ENCODE measurements around the gene UBE2L5. TPM values are rescaled to one million over a fixed set of nuclear protein-coding genes. Genes with fewer than 3 reads are reported as not detected.

Gene UBE2L5
- total and polyA plus RNA-seq, 2 donors (not counting 3 experiments of a cell fraction or from before 2014, with no cell fraction given), result not detected

GRCh38 chr13:30443957-30444404, 21.7 kb downstream of the UBE2L5 start:
- H3K9me3 ChIP-seq (replicated peaks; ENCODE audit: control insufficient read depth, insufficient read depth, low read length), result no peaks in the 10 kb centered on the region
- BruUV-seq (replicated peaks), result no TSS peak
- H3K36me3 ChIP-seq (ENCODE audit: control insufficient read depth in 2 of 2, extremely low read depth in 1 of 2, insufficient read depth in 2 of 2, low read length in 2 of 2), result no peaks in the 10 kb centered on the region
- H3K27me3 ChIP-seq (ENCODE audit: control insufficient read depth in 2 of 2, insufficient read depth in 2 of 2, low read length in 2 of 2), result no peaks in the 10 kb centered on the region
- POLR2A ChIA-PET, result interaction anchor here (0.7 kb wide), 1 partner anchor 172 kb away, joined by 3 read pairs; no protein-coding TSS in a partner anchor
- TF ChIP-seq POLR2A (IDR thresholded peaks at IDR 0.05; ENCODE audit: low read depth, low read length) (no peak), MYC (IDR thresholded peaks at IDR 0.05; ENCODE audit: low read depth, low read length) (no peak), JUN (IDR thresholded peaks at IDR 0.05; ENCODE audit: borderline replicate concordance, insufficient read depth, insufficient read length, low read depth) (no peak), CTCF (IDR thresholded peaks at IDR 0.05; ENCODE audit: extremely low read depth in 1 of 2, insufficient read depth in 1 of 2, low read depth in 1 of 2, low read length in 2 of 2) (no peak), MAX (IDR thresholded peaks at IDR 0.05; ENCODE audit: insufficient read depth, insufficient read length) (no peak), FOS (IDR thresholded peaks at IDR 0.05; ENCODE audit: borderline replicate concordance, insufficient read depth, low read length) (no peak), POLR2AphosphoS5 (IDR thresholded peaks at IDR 0.05; ENCODE audit: insufficient read depth, low read depth, low read length) (no peak), EZH2 (IDR thresholded peaks at IDR 0.05; ENCODE audit: borderline replicate concordance, low read depth, low read length, severe bottlenecking) (no peak)
- no peak overlapping the region for H3K27ac ChIP-seq (ENCODE audit: insufficient read depth, low read depth, low read length)
- no peak overlapping the region for H3K9ac ChIP-seq (replicated peaks; ENCODE audit: extremely low read depth, insufficient read depth, low read length)
- H3K9me1 ChIP-seq (replicated peaks; ENCODE audit: control insufficient read depth, extremely low read depth, insufficient read depth, low read length), result no peaks in the 10 kb centered on the region
- CTCF ChIA-PET, result interaction anchor here (1.6 to 2.1 kb wide), 2 partner anchors 15 to 311 kb away, joined by 3 to 5 read pairs; no protein-coding TSS in a partner anchor
- intact Hi-C loops (cut with micrococcal nuclease), result loop anchor here (2.0 kb wide), 1 partner anchor 13 kb away; no protein-coding TSS in a partner anchor
- FAIRE-seq (no peak), DNase-seq (ENCODE audit: low read depth, low spot score) (no peak)
- H4K20me1 ChIP-seq (replicated peaks; ENCODE audit: control insufficient read depth, extremely low read depth, insufficient read depth, low read length), result no peaks in the 10 kb centered on the region
- H3K4me1 ChIP-seq (ENCODE audit: control insufficient read depth, extremely low read depth, insufficient read depth, low read length), result peaks cover 9% of the 10 kb centered on the region
- no peak overlapping the region for H2AFZ ChIP-seq (ENCODE audit: low read depth, low read length)
- H3K4me3 ChIP-seq (replicated peaks in 1 of 3; ENCODE audit: insufficient read depth in 1 of 3, low read depth in 1 of 3, low read length in 3 of 3), result no peak overlapping the region
- no peaks in the 10 kb centered on the region for H3K79me2 ChIP-seq (ENCODE audit: control insufficient read depth, insufficient read depth, low read length)
- no peak overlapping the region for H3K4me2 ChIP-seq (ENCODE audit: insufficient read depth, low read length)
- dilution Hi-C loops (cut with MboI; ENCODE audit: extremely low pct_ligation_motif_present, low sequenced_read_pairs), result no loop called here

Measured in endothelial cell of umbilical vein (primary cell).